ENCODE data around the gene POU3F1.

The POU3F1 gene

GRCh38 chr1:38046333-38046883, at the start of gene POU3F1:
Gene POU3F1, minus strand, starts transcription at chr1:38046793. Its CDS starts 50 bp downstream, at chr1:38046743.
- H3K36me3 ChIP-seq (ENCODE audit: insufficient read depth, low read length) = no peaks in the 10 kb centered on the region
- peak within 1 kb of the TSS; percentile 83 for H3K9ac ChIP-seq (ENCODE audit: low read depth, low read length)
- no peaks in the 10 kb centered on the region for H3K9me3 ChIP-seq (ENCODE audit: control insufficient read depth, insufficient read depth, low read length)
- peaks cover 16% of the 10 kb centered on the region; the same call in 1 of the 2 replicates for H3K4me1 ChIP-seq (ENCODE audit: insufficient read depth, low read length)

GRCh38 chr1:38095454-38095931, 48.9 kb upstream of the POU3F1 start:
- peaks cover 33% of the 10 kb centered on the region for H3K4me1 ChIP-seq (ENCODE audit: insufficient read depth, low read length)
- H3K36me3 ChIP-seq (ENCODE audit: insufficient read depth, low read length) = no peaks in the 10 kb centered on the region
- H3K9ac ChIP-seq (ENCODE audit: low read depth, low read length) = no peak overlapping the region
- no peaks in the 10 kb centered on the region for H3K9me3 ChIP-seq (ENCODE audit: control insufficient read depth, insufficient read depth, low read length)

DNA sequence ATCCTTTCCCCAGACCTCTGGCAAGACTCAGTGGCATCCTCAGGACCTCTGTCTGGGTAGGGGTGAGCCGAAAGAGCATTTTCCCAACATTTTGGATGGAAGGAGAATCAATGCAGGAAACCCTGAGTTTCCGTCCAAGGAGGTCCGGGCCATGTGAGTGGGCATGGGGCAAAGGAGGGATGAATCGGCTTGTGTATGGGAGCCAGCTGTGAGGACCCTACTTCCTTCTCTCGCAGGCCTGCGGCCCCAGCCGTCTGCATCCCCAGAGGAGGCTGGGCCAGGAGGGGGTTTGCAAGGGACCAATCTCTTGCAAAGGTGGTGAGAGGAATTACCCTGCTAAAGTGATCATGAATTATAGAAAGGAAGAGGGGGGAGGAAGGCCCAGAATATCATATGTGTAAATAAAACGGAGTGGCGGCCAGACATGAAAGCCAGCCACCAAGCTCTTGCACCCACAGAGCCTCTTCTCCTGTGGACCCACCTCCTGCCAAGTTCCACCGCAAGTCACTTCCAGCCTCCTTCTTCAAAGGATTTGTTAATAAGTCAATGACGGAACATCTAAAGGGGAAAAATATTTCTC, 48.2 kb upstream of the POU3F1 start:
- Histone ChIP-seq H3K36me3 (ENCODE audit: insufficient read depth, low read length) (no peaks in the 10 kb centered on the region), H3K9me3 (ENCODE audit: control insufficient read depth, insufficient read depth, low read length) (no peaks in the 10 kb centered on the region), H3K4me1 (ENCODE audit: insufficient read depth, low read length) (peaks cover 33% of the 10 kb centered on the region), H3K9ac (ENCODE audit: low read depth, low read length) (no peak overlapping the region)

DNA sequence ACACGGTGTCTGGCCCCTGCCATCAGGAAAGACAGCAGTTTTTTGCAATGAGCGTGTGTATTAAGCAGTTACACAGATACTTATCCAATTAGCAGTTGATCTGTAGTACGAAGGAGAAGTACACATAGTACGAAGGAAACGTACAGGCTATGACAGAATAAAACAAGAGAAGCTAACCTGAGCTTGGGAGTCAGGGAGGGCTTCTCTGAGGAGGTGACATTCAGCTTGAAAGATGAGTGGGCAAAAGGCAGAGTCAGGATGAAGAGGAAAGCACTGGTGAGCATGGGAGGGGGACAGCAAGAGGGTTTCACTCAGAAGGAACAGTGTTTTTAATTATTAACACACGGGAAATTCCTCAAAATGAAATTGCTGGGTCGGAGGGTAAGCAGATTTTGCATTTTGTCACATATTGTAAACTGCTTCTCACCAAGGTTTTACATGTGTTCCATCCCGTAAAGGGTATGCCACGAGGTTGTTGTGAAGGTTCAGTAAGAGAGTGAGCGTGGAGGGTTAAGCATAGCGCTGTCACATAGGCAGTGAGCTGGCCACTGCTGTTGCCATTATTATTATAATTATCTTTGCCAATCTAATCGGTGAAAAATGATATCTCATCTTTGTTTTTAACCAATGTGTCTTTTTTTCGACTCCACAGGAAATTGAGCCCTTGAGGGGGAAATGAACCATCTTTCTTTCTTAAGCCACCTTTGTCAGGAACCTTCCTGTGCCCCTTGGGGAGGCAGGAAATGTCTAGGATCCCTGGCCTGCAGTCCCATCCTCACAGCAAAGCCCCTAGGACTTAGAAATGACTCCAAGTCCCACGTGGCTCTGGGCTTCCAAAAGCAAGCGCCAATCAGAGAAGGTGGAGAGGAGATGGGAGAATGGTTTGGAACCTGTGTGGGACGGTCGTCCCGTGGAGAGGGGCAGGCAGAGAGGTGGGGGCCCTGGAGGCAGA, 47.3 kb upstream of the POU3F1 start:
- Histone ChIP-seq H3K9ac (ENCODE audit: low read depth, low read length) (no peak overlapping the region), H3K9me3 (ENCODE audit: control insufficient read depth, insufficient read depth, low read length) (no peaks in the 10 kb centered on the region), H3K36me3 (ENCODE audit: insufficient read depth, low read length) (no peaks in the 10 kb centered on the region), H3K4me1 (ENCODE audit: insufficient read depth, low read length) (peaks cover 36% of the 10 kb centered on the region)

DNA sequence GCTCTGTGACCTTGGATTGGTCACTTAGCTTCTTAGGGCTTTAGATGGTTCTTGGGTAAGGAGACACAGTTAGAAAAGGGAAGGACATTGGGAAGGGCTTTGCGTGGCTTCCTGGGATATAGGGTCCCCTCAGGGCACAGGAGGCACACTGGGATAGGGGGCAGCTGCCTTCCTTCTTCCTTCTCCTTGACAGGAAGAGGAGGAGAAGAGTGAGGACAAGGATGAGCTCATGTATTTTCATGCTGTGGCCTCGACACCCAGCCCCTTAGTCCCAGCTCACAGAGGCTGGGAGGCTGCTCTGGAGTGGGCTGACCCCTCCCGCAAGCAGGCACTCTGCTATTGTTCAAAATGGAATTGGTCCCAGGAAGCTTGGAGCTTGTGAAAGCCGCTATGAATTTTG, 45.7 kb upstream of the POU3F1 start:
- Histone ChIP-seq H3K36me3 (ENCODE audit: insufficient read depth, low read length) (no peaks in the 10 kb centered on the region), H3K4me1 (ENCODE audit: insufficient read depth, low read length) (peaks cover 42% of the 10 kb centered on the region), H3K9ac (ENCODE audit: low read depth, low read length) (no peak overlapping the region)

DNA sequence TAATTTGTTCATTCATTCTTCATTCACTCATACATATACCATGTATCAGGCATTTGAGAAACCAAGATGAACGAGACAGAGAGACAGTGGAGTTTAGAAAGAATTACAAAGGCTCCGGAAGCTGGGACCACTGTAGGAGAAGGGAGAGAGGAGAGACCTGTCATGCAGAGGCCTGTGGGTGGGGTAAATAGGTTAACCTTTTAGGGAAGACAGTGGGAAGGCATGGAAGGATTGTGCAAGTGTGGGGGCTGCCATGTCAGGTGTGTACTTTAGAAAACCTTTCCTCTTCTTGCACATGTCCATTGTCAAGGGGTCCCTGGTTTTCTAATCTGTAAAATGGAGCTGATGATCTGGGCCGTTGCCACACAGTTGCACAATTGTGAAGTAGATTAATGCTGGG, 44.2 kb upstream of the POU3F1 start:
- Histone ChIP-seq H3K9ac (ENCODE audit: low read depth, low read length) (no peak overlapping the region), H3K4me1 (ENCODE audit: insufficient read depth, low read length) (peaks cover 44% of the 10 kb centered on the region), H3K36me3 (ENCODE audit: insufficient read depth, low read length) (no peaks in the 10 kb centered on the region), H3K9me3 (ENCODE audit: control insufficient read depth, insufficient read depth, low read length) (no peaks in the 10 kb centered on the region)

More for the DNA sequence above, 45.7 kb upstream of the POU3F1 start:
- no peaks in the 10 kb centered on the region for H3K9me3 ChIP-seq (ENCODE audit: control insufficient read depth, insufficient read depth, low read length)

DNA sequence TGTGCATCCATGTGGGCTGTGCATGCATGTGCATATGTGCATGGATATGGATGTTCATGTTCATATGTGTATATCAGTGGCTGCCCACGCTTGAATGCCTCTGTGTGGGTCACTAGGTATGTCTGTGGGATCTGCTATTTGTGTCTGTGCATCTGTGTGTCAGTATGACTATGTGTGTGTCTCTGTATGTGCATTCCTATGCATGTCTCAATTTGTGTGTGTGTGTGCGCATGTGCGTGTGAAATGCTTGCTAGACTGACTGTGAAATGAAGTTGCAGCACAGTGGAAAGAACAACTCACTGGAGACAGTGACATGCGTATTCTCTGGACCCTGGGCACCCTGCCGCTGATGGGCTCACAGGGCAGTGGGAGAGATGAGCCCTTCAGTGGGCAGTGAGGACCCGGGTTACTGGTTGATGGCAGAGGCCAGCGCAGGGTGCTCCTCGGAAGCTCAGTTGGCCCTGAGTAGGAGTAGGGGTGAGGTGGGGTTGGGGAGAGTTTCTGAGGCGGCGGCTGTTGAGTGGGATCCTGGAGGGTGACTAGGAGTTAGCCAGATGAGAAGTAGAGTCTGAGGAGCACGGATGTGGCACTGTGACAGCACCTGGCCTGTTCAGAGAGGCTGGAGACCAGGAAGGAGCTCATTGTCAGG, 43.2 kb upstream of the POU3F1 start:
- H3K4me1 ChIP-seq (ENCODE audit: insufficient read depth, low read length) = peaks cover 40% of the 10 kb centered on the region
- H3K9ac ChIP-seq (ENCODE audit: low read depth, low read length) = no peak overlapping the region
- H3K36me3 ChIP-seq (ENCODE audit: insufficient read depth, low read length) = no peaks in the 10 kb centered on the region
- no peaks in the 10 kb centered on the region for H3K9me3 ChIP-seq (ENCODE audit: control insufficient read depth, insufficient read depth, low read length)

DNA sequence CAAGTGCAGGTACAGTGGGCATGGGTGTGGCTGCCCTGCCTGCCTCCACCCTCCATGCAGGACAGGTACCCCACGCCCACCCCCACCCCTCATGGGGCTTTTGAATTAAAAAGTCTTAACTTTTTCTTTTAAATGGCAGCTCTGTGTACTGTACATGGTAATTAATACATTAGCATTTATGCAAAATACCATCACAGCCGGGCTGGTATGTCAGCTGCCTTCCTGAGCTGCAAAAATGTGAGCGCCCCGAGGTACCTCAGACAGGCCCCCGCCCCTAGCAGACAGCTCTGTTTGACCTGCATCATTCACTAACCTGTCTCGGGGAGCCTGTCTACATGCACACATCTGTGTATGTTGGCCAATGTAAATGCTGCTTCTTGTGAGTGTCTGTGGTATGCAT, 42.2 kb upstream of the POU3F1 start:
- H3K9me3 ChIP-seq (ENCODE audit: control insufficient read depth, insufficient read depth, low read length) = no peaks in the 10 kb centered on the region
- no peaks in the 10 kb centered on the region for H3K36me3 ChIP-seq (ENCODE audit: insufficient read depth, low read length)
- H3K4me1 ChIP-seq (ENCODE audit: insufficient read depth, low read length) = peaks cover 37% of the 10 kb centered on the region
- H3K9ac ChIP-seq (ENCODE audit: low read depth, low read length) = no peak overlapping the region

- no peaks in the 10 kb centered on the region for H3K9me3 ChIP-seq (ENCODE audit: control insufficient read depth, insufficient read depth, low read length)
- peaks cover 36% of the 10 kb centered on the region for H3K4me1 ChIP-seq (ENCODE audit: insufficient read depth, low read length)
- no peaks in the 10 kb centered on the region for H3K36me3 ChIP-seq (ENCODE audit: insufficient read depth, low read length)
- no peak overlapping the region for H3K9ac ChIP-seq (ENCODE audit: low read depth, low read length)
These were observed 41.8 kb upstream of the POU3F1 start for GRCh38 chr1:38088366-38088765.

DNA sequence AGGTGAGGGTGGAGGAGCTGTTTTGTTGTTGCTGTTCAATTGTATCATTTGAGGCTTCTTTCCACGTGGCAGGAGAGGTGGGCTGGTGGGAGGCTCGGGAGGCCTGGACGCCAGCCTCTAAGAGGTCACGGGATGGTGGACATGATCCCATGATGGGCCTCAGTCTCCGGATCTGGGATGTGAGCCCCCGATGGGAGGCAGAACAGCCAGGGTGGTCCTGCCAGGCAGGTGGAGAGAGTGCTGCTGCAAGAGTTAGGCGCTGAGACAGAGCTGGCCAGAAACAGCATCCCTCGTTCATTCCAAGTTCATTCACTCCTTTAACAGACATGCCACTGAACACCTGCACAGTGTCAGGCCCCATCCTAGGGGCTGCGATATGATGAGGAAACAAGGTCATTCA, 41.1 kb upstream of the POU3F1 start:
- Histone ChIP-seq H3K36me3 (ENCODE audit: insufficient read depth, low read length) (no peaks in the 10 kb centered on the region), H3K9me3 (ENCODE audit: control insufficient read depth, insufficient read depth, low read length) (no peaks in the 10 kb centered on the region), H3K9ac (ENCODE audit: low read depth, low read length) (no peak overlapping the region), H3K4me1 (ENCODE audit: insufficient read depth, low read length) (peaks cover 30% of the 10 kb centered on the region)

DNA sequence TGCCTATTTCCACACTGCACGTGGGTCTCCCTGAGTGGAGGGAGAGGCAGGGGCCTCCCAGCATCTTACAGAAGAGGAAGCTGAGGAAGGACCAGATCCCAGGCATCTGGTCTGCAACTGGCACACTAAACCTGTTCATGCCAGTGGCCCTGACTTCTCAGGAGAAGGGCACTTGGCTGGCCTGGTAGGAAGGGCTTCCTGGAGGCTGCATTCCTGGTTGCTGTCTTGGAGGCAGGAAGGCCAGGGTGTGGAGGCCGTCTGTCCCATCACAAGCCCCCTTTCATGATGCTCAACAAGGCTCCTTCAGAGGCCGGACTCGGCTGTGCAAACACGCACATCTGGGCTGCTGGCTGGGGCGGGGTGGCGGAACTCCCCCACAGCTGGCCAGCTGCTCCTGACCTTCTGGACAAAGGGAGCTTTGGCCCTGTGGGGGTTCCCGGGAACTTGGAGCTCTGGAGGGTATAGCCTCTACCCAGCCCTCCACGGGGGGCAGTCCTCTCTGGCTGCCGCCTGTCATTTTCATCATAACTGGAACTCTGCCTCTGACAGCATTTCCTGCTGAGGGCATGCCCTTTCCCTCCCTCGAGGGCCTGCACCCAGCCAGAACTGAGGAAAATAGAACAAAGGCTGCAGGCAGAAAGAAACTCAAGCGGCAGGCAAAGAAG, 39.2 kb upstream of the POU3F1 start:
- Histone ChIP-seq H3K9ac (ENCODE audit: low read depth, low read length) (no peak overlapping the region), H3K4me1 (ENCODE audit: insufficient read depth, low read length) (peaks cover 19% of the 10 kb centered on the region), H3K9me3 (ENCODE audit: control insufficient read depth, insufficient read depth, low read length) (no peaks in the 10 kb centered on the region), H3K36me3 (ENCODE audit: insufficient read depth, low read length) (no peaks in the 10 kb centered on the region)

- no peaks in the 10 kb centered on the region for H3K9me3 ChIP-seq (ENCODE audit: control insufficient read depth, insufficient read depth, low read length)
- no peaks in the 10 kb centered on the region for H3K36me3 ChIP-seq (ENCODE audit: insufficient read depth, low read length)
- H3K9ac ChIP-seq (ENCODE audit: low read depth, low read length) = no peak overlapping the region
- peaks cover 19% of the 10 kb centered on the region for H3K4me1 ChIP-seq (ENCODE audit: insufficient read depth, low read length)
These were observed 38.1 kb upstream of the POU3F1 start for GRCh38 chr1:38084700-38085099.

- Histone ChIP-seq H3K9ac (ENCODE audit: low read depth, low read length) (no peak overlapping the region), H3K36me3 (ENCODE audit: insufficient read depth, low read length) (no peaks in the 10 kb centered on the region), H3K9me3 (ENCODE audit: control insufficient read depth, insufficient read depth, low read length) (no peaks in the 10 kb centered on the region), H3K4me1 (ENCODE audit: insufficient read depth, low read length) (peaks cover 18% of the 10 kb centered on the region)
These were observed 37.5 kb upstream of the POU3F1 start for GRCh38 chr1:38084113-38084512.

DNA sequence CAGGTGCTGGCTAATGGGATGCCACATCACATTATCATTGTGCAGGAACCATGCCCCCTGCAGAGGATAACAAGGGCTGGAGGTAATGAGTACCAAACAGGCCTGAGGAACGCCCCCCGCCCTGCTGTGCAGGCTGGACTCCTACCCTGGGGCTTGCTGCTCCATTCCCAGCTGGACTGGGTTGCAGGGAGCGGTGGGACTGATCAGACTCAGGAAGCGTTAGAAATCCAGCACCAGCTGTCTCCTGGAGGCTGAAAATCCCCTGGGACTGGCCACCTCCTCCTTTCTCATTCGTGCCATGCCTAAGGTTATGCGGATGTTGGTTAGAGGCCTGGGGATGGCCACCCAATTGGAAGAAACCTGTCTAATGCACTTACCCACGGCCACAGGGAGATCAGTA, 36.9 kb upstream of the POU3F1 start:
- Histone ChIP-seq H3K4me1 (ENCODE audit: insufficient read depth, low read length) (peaks cover 15% of the 10 kb centered on the region), H3K9me3 (ENCODE audit: control insufficient read depth, insufficient read depth, low read length) (no peaks in the 10 kb centered on the region), H3K9ac (ENCODE audit: low read depth, low read length) (no peak overlapping the region), H3K36me3 (ENCODE audit: insufficient read depth, low read length) (no peaks in the 10 kb centered on the region)

Data from ES-I3 (cell line).